PC-3 (cell line): ENCODE results near the gene MYB. TPM values are rescaled to one million over a fixed set of nuclear protein-coding genes. Genes with fewer than 3 reads are reported as not detected.

ENCODE experiments used
- ATAC-seq: fragments of 200-7000 bp; cut with Tn5 transposase; 2 replicates; pipeline ENCODE4 v1.9.1; 2020; ENCODE audit warnings: mild to moderate bottlenecking, moderate library complexity
- BruUV-seq: library from RNA; stranded (reverse); fragments of 400-500 nt; replicated peaks from 2 replicates; lab custom pipeline; 2021; lab: Mats Ljungman, UMichigan
- CTCF ChIA-PET: fragments of 300-600 bp; sonication (Branson Sonifier 250); formaldehyde crosslinking; loops from one replicate; lab custom pipeline; 2022; ENCODE audit warnings: antibody characterized with exemption; lab: Charles Lee
- POLR2A ChIA-PET: fragments of 300-600 bp; sonication (Branson Sonifier 250); formaldehyde crosslinking; loops from one replicate; lab custom pipeline; 2022; ENCODE audit warnings: antibody characterized with exemption; ENCODE audit not compliant: unreplicated experiment; lab: Charles Lee
- DNase-seq: peaks from one replicate; pipeline ENCODE4 v3.0.0-alpha.2; 2015
- H2AFZ ChIP-seq: fragments of 300-600 bp; sonication (generic); 2 replicates; pipeline ENCODE4 v1.6.0; 2016; ENCODE audit warnings: antibody characterized with exemption, low read length
- H3F3A ChIP-seq: fragments of 300-600 bp; sonication (generic); one replicate; pipeline ENCODE4 v1.6.0; 2017; ENCODE audit warnings: antibody characterized with exemption, low read length, control low read depth, mild to moderate bottlenecking; ENCODE audit not compliant: unreplicated experiment
- H3K27ac ChIP-seq: fragments of 300-600 bp; sonication (generic); 2 replicates; pipeline ENCODE4 v1.5.1; 2016; ENCODE audit warnings: mild to moderate bottlenecking, low read length
- H3K27me3 ChIP-seq: fragments of 300-600 bp; sonication (generic); 2 replicates; pipeline ENCODE4 v1.6.1; 2016; ENCODE audit warnings: low read length, mixed read lengths
- H3K36me3 ChIP-seq: fragments of 300-600 bp; sonication (generic); 2 replicates; pipeline ENCODE4 v1.6.1; 2016; ENCODE audit warnings: low read depth, mixed run types, low read length, mixed read lengths
- H3K4me1 ChIP-seq: fragments of 300-600 bp; sonication (generic); 2 replicates; pipeline ENCODE4 v1.5.1; 2016; ENCODE audit warnings: low read length; ENCODE audit not compliant: insufficient read depth
- H3K4me2 ChIP-seq: fragments of 300-600 bp; sonication (generic); 2 replicates; pipeline ENCODE4 v1.6.0; 2016; ENCODE audit warnings: low read length
- H3K4me3 ChIP-seq: fragments of 300-600 bp; sonication (generic); 2 replicates; pipeline ENCODE4 v1.5.1; 2016; ENCODE audit warnings: mild to moderate bottlenecking, low read length, mixed read lengths
- H3K79me2 ChIP-seq: fragments of 300-600 bp; sonication (generic); 2 replicates; pipeline ENCODE4 v1.6.1; 2017; ENCODE audit warnings: low read length, mixed read lengths
- H3K9ac ChIP-seq: fragments of 300-600 bp; sonication (generic); 2 replicates; pipeline ENCODE4 v1.6.0; 2016; ENCODE audit warnings: mild to moderate bottlenecking, low read length
- H3K9me2 ChIP-seq: fragments of 300-600 bp; sonication (generic); replicated peaks from 2 replicates; pipeline ENCODE4 v1.6.1; 2016; ENCODE audit warnings: mixed run types, low read length, mixed read lengths
- H3K9me3 ChIP-seq: fragments of 300-600 bp; sonication (generic); 2 replicates; pipeline ENCODE4 v1.6.1; 2016; ENCODE audit warnings: low read length, mixed read lengths
- H4K20me1 ChIP-seq: fragments of 300-600 bp; sonication (generic); 2 replicates; pipeline ENCODE4 v1.6.1; 2016; ENCODE audit warnings: low read length, mixed read lengths
- EZH2phosphoT487 ChIP-seq: fragments of 300-600 bp; sonication (generic); IDR thresholded peaks from 2 replicates; pipeline ENCODE4 v1.6.1; 2018; ENCODE audit warnings: mild to moderate bottlenecking, antibody characterized with exemption, low read length, borderline replicate concordance
- intact Hi-C: fragments of 100-400 bp; cut with micrococcal nuclease; formaldehyde crosslinking; loops from 2 replicates; pipeline ENCODE4 v1.9.0; 2023
- total RNA-seq: library from RNA; depleted of rRNA; stranded (reverse); fragments of >200 nt; gene quantifications from 2 replicates; pipeline ENCODE4 v1.2.3, GENCODE V29; 2014
- TF ChIP-seq, protein P1 (sequence below): fragments of 300-600 bp; sonication (generic); conservative IDR thresholded peaks from 2 replicates; pipeline ENCODE4 v1.5.1; 2017; ENCODE audit warnings: antibody characterized with exemption, low read depth, mild to moderate bottlenecking, low read length

The MYB gene
- total RNA-seq, 1 experiment from 2014 or later: 4.4 TPM

DNA sequence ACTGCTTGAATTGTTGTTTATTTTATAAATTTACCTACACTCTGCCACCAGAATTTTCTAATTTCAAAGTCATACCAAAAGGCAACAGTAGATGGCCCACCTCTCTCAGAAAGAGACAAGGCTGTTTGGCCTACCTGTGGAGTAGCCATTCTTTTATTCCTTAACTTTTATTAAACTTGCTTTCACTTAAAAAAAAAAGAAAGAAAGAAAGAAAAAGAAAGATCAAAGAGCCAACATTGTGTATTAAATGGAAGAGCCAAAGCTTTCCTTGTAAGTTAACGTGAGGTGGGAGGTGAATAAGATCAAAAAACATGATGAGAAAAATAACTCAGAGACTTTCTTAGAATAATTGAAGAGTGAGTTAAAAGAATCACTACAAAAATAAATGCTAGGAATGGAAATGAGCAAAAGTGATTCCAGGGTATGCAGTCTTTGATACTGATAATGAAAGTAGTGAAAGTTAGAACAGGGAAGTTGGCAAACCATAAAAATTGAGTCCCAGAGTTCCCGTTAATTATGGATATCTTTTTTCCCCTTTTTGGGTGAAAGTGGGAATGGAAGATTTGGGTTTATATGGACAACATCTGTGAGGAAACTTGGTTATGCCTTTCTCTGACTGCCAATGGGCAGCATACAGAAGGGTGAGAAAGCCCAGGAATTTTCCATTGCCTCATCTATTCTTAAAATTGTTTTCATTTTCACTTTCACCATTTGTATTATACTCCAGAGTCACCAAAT lies 35.9 kb upstream of the MYB start:
- Histone ChIP-seq H3K9me2 (no peaks in the 10 kb centered on the region), H3F3A (no peaks in the 10 kb centered on the region), H3K9me3 (no peaks in the 10 kb centered on the region), H3K27me3 (no peaks in the 10 kb centered on the region), H3K36me3 (no peaks in the 10 kb centered on the region), H2AFZ (no peak overlapping the region), H3K27ac (no peak overlapping the region), H3K79me2 (no peaks in the 10 kb centered on the region), H4K20me1 (no peaks in the 10 kb centered on the region), H3K9ac (no peak overlapping the region), H3K4me3 (no peak overlapping the region), H3K4me2 (no peak overlapping the region), H3K4me1 (0 out of 2 replicates have a peak, but pooled peaks cover 6% of the 10 kb centered on the region)
- BruUV-seq: no TSS peak
- POLR2A ChIA-PET: interaction anchor here (0.7 kb wide), 1 partner anchor 1252 kb away, joined by 5 read pairs; no protein-coding TSS in a partner anchor
- intact Hi-C loops: loop anchor here (1.0 to 5.0 kb wide), 3 partner anchors 38 to 292 kb away; no protein-coding TSS in a partner anchor
- DNase-seq (peak; percentile 58), ATAC-seq (no peak)
- TF ChIP-seq EZH2phosphoT487: no peak
- TF ChIP-seq, protein P1, sequence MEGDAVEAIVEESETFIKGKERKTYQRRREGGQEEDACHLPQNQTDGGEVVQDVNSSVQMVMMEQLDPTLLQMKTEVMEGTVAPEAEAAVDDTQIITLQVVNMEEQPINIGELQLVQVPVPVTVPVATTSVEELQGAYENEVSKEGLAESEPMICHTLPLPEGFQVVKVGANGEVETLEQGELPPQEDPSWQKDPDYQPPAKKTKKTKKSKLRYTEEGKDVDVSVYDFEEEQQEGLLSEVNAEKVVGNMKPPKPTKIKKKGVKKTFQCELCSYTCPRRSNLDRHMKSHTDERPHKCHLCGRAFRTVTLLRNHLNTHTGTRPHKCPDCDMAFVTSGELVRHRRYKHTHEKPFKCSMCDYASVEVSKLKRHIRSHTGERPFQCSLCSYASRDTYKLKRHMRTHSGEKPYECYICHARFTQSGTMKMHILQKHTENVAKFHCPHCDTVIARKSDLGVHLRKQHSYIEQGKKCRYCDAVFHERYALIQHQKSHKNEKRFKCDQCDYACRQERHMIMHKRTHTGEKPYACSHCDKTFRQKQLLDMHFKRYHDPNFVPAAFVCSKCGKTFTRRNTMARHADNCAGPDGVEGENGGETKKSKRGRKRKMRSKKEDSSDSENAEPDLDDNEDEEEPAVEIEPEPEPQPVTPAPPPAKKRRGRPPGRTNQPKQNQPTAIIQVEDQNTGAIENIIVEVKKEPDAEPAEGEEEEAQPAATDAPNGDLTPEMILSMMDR: peak; percentile 69
- CTCF ChIA-PET: interaction anchor here (0.7 to 0.8 kb wide), 2 partner anchors 38 to 83 kb away, joined by 5 to 8 read pairs; no protein-coding TSS in a partner anchor

DNA sequence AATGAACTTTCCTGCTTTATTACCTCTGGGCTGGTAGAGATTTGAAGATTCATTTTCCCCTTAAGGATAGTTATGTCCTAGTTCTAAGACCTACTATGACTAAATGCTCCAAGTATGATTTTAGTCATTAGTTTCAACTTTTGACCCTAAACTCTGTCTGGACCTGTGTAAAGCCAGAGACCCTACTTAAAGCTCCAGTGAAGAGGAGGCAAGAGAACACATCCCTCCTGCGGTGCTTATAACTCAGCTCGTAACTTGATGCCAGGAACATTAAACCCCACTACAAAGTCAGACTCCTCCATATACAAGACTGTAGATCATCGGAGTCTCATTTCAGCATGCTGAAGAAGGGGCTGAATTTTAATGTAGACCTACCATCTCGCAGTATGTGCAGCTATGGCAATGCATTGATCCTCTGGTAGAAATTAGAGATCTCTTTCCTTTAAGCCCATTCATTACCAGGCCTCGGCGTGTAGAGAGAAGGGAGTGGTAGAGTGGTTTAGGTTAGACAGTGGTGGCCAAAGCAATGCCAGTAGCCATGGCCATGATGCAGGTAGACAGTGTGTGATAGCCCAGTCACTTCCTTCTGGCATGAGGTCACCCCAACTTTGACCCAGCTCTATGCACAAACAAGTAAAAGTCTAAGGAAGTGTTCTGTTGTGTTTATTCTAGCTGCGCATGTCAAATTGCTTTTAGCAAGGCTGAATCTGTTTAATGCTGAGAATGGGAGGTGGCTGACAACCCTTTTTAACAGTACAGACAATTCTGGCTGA lies 34.8 kb upstream of the MYB start:
- BruUV-seq: no TSS peak
- Histone ChIP-seq H3K4me1 (0 out of 2 replicates have a peak, but pooled peaks cover 6% of the 10 kb centered on the region), H3K9ac (no peak overlapping the region), H3K4me2 (no peak overlapping the region), H3K9me2 (no peaks in the 10 kb centered on the region), H4K20me1 (no peaks in the 10 kb centered on the region), H3K36me3 (no peaks in the 10 kb centered on the region), H3K27ac (no peak overlapping the region), H3K4me3 (no peak overlapping the region), H3K9me3 (no peaks in the 10 kb centered on the region), H3K27me3 (no peaks in the 10 kb centered on the region), H3K79me2 (no peaks in the 10 kb centered on the region), H2AFZ (no peak overlapping the region), H3F3A (no peaks in the 10 kb centered on the region)
- ChIA-PET POLR2A (no interaction called here), CTCF (no interaction called here)
- no peak for TF ChIP-seq EZH2phosphoT487
- TF ChIP-seq, protein P1: no peak
- DNase-seq (peak; percentile 11), ATAC-seq (no peak)
- intact Hi-C loops: loop anchor here (5.0 kb wide), 1 partner anchor 291 kb away; no protein-coding TSS in a partner anchor
